ENCODE measurements around the gene SPANXN2.

DNA sequence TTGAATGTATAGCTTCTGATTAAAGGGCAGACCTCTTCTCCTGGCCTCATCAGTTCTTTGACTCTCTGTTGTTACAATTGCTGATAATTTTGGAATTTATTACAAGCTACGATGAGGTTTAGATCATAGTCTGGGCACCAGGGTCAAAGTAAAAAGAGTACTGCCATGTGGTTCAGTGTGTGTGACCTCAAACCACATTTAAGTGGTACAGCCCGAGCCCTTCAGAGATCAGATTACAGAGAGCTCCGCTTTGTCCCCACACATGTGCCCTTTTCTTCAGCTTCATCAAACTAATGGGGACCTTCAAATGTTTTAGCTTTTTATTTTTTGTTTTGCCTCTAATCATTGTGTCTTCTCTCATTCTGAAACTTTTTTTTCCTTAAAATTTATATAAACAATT is 37.1 kb downstream of the SPANXN2 start:
- TF ChIP-seq, protein P1, sequence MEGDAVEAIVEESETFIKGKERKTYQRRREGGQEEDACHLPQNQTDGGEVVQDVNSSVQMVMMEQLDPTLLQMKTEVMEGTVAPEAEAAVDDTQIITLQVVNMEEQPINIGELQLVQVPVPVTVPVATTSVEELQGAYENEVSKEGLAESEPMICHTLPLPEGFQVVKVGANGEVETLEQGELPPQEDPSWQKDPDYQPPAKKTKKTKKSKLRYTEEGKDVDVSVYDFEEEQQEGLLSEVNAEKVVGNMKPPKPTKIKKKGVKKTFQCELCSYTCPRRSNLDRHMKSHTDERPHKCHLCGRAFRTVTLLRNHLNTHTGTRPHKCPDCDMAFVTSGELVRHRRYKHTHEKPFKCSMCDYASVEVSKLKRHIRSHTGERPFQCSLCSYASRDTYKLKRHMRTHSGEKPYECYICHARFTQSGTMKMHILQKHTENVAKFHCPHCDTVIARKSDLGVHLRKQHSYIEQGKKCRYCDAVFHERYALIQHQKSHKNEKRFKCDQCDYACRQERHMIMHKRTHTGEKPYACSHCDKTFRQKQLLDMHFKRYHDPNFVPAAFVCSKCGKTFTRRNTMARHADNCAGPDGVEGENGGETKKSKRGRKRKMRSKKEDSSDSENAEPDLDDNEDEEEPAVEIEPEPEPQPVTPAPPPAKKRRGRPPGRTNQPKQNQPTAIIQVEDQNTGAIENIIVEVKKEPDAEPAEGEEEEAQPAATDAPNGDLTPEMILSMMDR (IDR thresholded peaks at IDR 0.05): no peak
- no peak for TF ChIP-seq POLR2A (IDR thresholded peaks at IDR 0.05)

Data from body of pancreas (tissue), 4 donors.